ENCODE results near the gene SLC9A4. TPM values are rescaled to one million over a fixed set of nuclear protein-coding genes. Genes with fewer than 3 reads are reported as not detected.

The SLC9A4 gene
- total RNA-seq, 1 donor from 2014 or later = 0.11 TPM

- H3K4me3 Mint-ChIP-seq = no peak overlapping the region
- peaks cover 12% of the 10 kb centered on the region for H3K27me3 Mint-ChIP-seq
- no peaks in the 10 kb centered on the region for H3K36me3 Mint-ChIP-seq (ENCODE audit: low read depth)
- POLR2A ChIA-PET = no interaction called here
- no peak for DNase-seq
- no peaks in the 10 kb centered on the region for H3K4me1 Mint-ChIP-seq
- no peak for TF ChIP-seq CTCF (IDR thresholded peaks at IDR 0.05)
- H3K27ac Mint-ChIP-seq = no peak overlapping the region
- H3K9me3 Mint-ChIP-seq = peaks cover 9% of the 10 kb centered on the region
- CTCF ChIA-PET = interaction anchor here (1.8 kb wide), 1 partner anchor 16 kb away, joined by 5 read pairs; the partner anchor contains the start of gene SLC9A4
- ATAC-seq (ENCODE audit: low read depth) = no peak
- intact Hi-C loops (cut with micrococcal nuclease) = no loop called here
Observed at GRCh38 chr2:102489646-102490045, 16.6 kb downstream of the SLC9A4 start.

GRCh38 chr2:102492006-102492405 lies 19.0 kb downstream of the SLC9A4 start:
- no peak for TF ChIP-seq CTCF (IDR thresholded peaks at IDR 0.05)
- Mint-ChIP-seq H3K27ac (no peak overlapping the region), H3K4me3 (no peak overlapping the region), H3K36me3 (ENCODE audit: low read depth) (no peaks in the 10 kb centered on the region), H3K4me1 (no peaks in the 10 kb centered on the region), H3K9me3 (peaks cover 11% of the 10 kb centered on the region), H3K27me3 (peaks cover 4% of the 10 kb centered on the region)
- ChIA-PET POLR2A (no interaction called here), CTCF (no interaction called here)
- DNase-seq = no peak
- no peak for ATAC-seq (ENCODE audit: low read depth)
- intact Hi-C loops (cut with micrococcal nuclease) = no loop called here

GRCh38 chr2:102494570-102494969 lies 21.5 kb downstream of the SLC9A4 start:
- no peak for TF ChIP-seq CTCF (IDR thresholded peaks at IDR 0.05)
- no peaks in the 10 kb centered on the region for H3K36me3 Mint-ChIP-seq (ENCODE audit: low read depth)
- no peaks in the 10 kb centered on the region for H3K27me3 Mint-ChIP-seq
- ATAC-seq (ENCODE audit: low read depth) = no peak
- CTCF ChIA-PET = no interaction called here
- intact Hi-C loops (cut with micrococcal nuclease) = no loop called here
- H3K4me3 Mint-ChIP-seq = no peak overlapping the region
- DNase-seq = no peak
- H3K27ac Mint-ChIP-seq = no peak overlapping the region
- peaks cover 12% of the 10 kb centered on the region for H3K4me1 Mint-ChIP-seq
- POLR2A ChIA-PET = no interaction called here
- H3K9me3 Mint-ChIP-seq = peaks cover 14% of the 10 kb centered on the region

GRCh38 chr2:102498414-102498813 lies 25.4 kb downstream of the SLC9A4 start:
- Mint-ChIP-seq H3K4me1 (peaks cover 12% of the 10 kb centered on the region), H3K27ac (no peak overlapping the region), H3K36me3 (ENCODE audit: low read depth) (no peaks in the 10 kb centered on the region), H3K27me3 (peaks cover 3% of the 10 kb centered on the region), H3K4me3 (no peak overlapping the region), H3K9me3 (peaks cover 9% of the 10 kb centered on the region)
- DNase-seq (no peak), ATAC-seq (ENCODE audit: low read depth) (no peak)
- CTCF ChIA-PET = no interaction called here
- POLR2A ChIA-PET = interaction anchor here (0.7 kb wide), 1 partner anchor 10 kb away, joined by 3 read pairs; no protein-coding TSS in a partner anchor
- no peak for TF ChIP-seq CTCF (IDR thresholded peaks at IDR 0.05)
- intact Hi-C loops (cut with micrococcal nuclease) = no loop called here

GRCh38 chr2:102499558-102499957 lies 26.5 kb downstream of the SLC9A4 start:
- no peak for TF ChIP-seq CTCF (IDR thresholded peaks at IDR 0.05)
- no peak overlapping the region for H3K27ac Mint-ChIP-seq
- H3K27me3 Mint-ChIP-seq = peaks cover 6% of the 10 kb centered on the region
- H3K4me1 Mint-ChIP-seq = peaks cover 12% of the 10 kb centered on the region
- no peak overlapping the region for H3K4me3 Mint-ChIP-seq
- POLR2A ChIA-PET = no interaction called here
- no peak for ATAC-seq (ENCODE audit: low read depth)
- no peaks in the 10 kb centered on the region for H3K36me3 Mint-ChIP-seq (ENCODE audit: low read depth)
- no peak for DNase-seq
- peaks cover 5% of the 10 kb centered on the region for H3K9me3 Mint-ChIP-seq
- intact Hi-C loops (cut with micrococcal nuclease) = no loop called here
- CTCF ChIA-PET = no interaction called here
